Skin epidermis (tissue), 12 donors: ENCODE measurements around the gene NEDD1.

Experiments used
- H3K27ac ChIP-seq, 21 experiments: fragments of 200-600 bp; sonication (generic) in 11 of 21; one replicate each; pipeline ENCODE4 v1.5.0; 2020; ENCODE audit warnings: mild to moderate bottlenecking in 3 of 21, inconsistent platforms in 2 of 21, moderate library complexity in 2 of 21
- H3K4me3 ChIP-seq, 7 experiments: fragments of 200-600 bp; sonication (generic) in 2 of 7; one replicate each; pipeline ENCODE4 v1.5.0; 2020; ENCODE audit warnings: inconsistent platforms in 2 of 7, mild to moderate bottlenecking in 2 of 7, moderate library complexity in 1 of 7

Gene NEDD1, protein sequence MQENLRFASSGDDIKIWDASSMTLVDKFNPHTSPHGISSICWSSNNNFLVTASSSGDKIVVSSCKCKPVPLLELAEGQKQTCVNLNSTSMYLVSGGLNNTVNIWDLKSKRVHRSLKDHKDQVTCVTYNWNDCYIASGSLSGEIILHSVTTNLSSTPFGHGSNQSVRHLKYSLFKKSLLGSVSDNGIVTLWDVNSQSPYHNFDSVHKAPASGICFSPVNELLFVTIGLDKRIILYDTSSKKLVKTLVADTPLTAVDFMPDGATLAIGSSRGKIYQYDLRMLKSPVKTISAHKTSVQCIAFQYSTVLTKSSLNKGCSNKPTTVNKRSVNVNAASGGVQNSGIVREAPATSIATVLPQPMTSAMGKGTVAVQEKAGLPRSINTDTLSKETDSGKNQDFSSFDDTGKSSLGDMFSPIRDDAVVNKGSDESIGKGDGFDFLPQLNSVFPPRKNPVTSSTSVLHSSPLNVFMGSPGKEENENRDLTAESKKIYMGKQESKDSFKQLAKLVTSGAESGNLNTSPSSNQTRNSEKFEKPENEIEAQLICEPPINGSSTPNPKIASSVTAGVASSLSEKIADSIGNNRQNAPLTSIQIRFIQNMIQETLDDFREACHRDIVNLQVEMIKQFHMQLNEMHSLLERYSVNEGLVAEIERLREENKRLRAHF

GRCh38 chr12:96906849-96907670 is at the start of gene NEDD1:
Gene NEDD1, plus strand, starts transcription at chr12:96907257. Its CDS starts 2,503 bp downstream, at chr12:96909760.
- Histone ChIP-seq H3K27ac (peak within 1 kb of the TSS; percentile 69 to 96 (median 91)), H3K4me3 (peak within 1 kb of the TSS; percentile 52 to 98 (median 81))

- H3K27ac ChIP-seq = no peak overlapping the region
- no peak overlapping the region for H3K4me3 ChIP-seq
These were observed 48.9 kb upstream of the NEDD1 start for GRCh38 chr12:96858162-96858561.

- no peak overlapping the region for H3K27ac ChIP-seq
- H3K4me3 ChIP-seq = no peak overlapping the region
These were observed 45.4 kb upstream of the NEDD1 start for GRCh38 chr12:96861656-96862055.

DNA sequence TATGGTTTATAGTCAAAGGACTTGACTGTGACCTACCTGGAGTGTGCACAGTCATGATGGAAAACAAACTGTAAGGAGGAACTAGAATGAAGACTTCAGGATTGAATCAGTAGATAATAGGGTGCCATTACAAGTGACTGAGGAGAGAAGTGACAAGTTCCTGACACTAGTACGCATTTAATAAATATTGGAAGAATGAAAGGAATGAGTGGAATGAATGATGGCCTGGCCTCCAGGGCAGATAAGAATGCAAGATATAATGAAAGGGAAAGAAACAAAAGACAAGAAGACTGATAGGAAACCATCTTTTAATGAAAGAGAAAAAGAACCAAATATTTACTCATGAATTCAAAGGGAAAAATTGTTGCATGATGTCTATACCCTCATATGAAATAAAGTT is 44.7 kb upstream of the NEDD1 start:
- no peak overlapping the region for H3K4me3 ChIP-seq

GRCh38 chr12:96864335-96864734 is 42.7 kb upstream of the NEDD1 start:
- no peak overlapping the region for H3K27ac ChIP-seq
- H3K4me3 ChIP-seq = no peak overlapping the region

More for the DNA sequence above, 44.7 kb upstream of the NEDD1 start:
- no peak overlapping the region for H3K27ac ChIP-seq

GRCh38 chr12:96866801-96867590 is 40.1 kb upstream of the NEDD1 start:
- no peak overlapping the region for H3K27ac ChIP-seq
- no peak overlapping the region for H3K4me3 ChIP-seq

DNA sequence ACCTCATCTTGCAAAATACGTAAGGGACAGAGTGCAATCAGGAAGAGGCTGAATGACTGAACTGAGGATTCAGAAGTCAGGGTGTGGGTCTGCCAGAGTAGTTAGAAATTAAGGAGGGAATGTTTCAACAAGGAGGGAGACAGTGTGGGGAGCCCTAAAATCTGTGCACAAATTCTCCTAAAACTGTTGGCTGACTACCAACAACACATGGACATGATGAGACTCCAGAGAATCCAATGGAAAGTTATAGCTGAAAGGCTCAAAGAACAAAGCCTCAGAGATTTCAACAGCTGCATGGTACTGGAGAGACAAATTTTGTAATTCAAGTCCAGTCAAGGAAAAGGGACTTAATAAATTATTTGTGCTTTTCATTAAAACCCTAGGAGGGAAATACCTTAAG is 36.1 kb upstream of the NEDD1 start:
- H3K27ac ChIP-seq = no peak overlapping the region
- no peak overlapping the region for H3K4me3 ChIP-seq

DNA sequence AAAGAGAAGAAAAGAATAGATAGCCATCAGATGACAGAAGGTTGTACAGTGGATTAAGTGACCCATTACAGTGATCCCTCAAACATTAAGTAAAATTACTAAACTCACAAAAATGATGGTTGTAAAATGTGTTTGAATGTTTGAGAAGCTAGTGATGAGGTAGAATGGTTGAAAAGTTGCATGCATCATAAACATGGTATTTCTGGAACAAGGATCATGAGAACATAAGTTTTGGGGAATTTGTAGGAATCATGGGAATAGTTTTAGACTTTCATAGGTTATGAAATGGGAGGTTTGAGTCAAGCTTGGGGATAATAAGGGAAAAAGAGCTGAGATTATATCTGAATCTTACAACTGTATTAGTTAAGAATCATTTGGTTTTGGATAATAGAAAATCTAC is 34.1 kb upstream of the NEDD1 start:
- Histone ChIP-seq H3K27ac (no peak overlapping the region), H3K4me3 (no peak overlapping the region)

DNA sequence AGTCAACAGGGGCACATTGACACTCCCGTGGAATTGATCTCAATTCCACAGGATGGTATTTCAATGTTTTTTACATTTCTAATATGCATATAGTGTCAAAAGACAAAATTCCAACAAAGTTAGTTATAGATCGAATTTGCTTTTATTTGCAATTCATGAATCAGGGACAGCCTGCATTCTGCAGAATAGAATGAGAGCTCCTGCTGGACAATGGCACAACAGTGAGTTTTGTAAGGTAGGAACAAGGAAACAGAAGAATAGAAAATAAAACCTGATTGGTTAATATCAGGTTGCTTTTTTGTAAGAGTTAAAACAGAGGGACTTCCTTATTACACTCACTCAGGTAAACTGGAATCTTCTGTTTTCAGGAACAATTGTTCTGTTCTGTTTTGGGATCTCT is 32.8 kb upstream of the NEDD1 start:
- Histone ChIP-seq H3K4me3 (no peak overlapping the region), H3K27ac (no peak overlapping the region)

DNA sequence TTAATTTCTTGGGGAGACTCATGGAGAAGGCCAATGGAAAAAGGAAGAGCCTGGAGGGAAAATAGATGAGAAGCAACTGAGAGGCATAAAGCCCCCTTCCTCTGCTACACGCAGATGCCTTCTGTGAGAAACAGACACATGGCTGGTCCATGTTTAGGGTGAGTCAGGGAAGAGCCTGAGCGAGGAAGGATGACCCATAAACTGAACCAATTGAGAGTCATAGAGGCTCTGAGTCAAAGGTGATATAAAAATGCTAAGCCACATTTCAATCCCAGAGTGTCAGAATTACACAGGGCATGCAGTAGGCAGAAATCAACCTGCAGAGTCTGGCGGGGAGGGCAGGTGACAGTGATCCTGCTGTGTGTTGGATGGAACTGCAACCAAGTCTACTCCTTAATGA is 30.1 kb upstream of the NEDD1 start:
- no peak overlapping the region for H3K27ac ChIP-seq

GRCh38 chr12:96878704-96879103 is 28.4 kb upstream of the NEDD1 start:
- no peak overlapping the region for H3K4me3 ChIP-seq
- no peak overlapping the region for H3K27ac ChIP-seq

More for the DNA sequence above, 30.1 kb upstream of the NEDD1 start:
- H3K4me3 ChIP-seq = no peak overlapping the region

DNA sequence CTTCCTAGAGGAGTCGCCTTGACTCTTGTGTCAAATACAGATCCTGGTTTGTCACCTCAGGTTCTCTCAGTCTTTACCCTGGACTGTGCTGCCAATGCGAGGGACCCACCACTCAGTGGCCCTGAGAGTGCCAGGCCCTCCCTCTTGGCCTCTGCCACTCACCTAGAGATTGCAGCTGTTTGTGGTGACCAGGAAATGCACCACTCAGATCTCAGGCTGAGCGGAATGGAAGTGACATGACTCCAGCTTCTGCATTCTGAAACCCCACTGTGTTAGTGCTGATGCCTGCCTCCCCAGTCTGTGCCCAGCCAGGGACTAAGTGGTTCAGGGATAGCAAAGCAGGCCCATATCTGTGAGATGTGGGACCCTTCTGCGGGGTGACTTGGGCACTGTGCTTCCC is 27.8 kb upstream of the NEDD1 start:
- Histone ChIP-seq H3K27ac (no peak overlapping the region), H3K4me3 (no peak overlapping the region)

DNA sequence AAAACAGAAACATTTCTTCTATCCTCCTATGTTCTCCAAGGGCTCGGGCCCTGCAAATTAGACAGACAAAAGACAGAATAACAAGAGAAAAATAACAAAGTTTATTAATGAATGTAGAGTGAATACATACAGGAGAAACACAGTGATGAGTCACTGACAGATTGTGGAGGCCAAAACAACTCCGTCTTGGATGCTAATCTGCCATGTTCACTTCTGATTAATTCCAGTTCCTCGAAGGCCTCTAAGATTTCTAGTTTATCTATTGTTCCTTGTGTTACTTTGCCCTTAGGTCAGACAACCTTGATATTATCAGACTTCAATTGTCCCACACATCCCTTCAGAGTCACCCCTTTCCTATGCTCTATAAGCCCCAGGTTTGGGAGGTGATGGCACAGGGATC is 26.8 kb upstream of the NEDD1 start:
- no peak overlapping the region for H3K27ac ChIP-seq
- H3K4me3 ChIP-seq = no peak overlapping the region

- Histone ChIP-seq H3K4me3 (no peak overlapping the region), H3K27ac (no peak overlapping the region)
These were observed 25.4 kb upstream of the NEDD1 start for GRCh38 chr12:96881608-96882007.

DNA sequence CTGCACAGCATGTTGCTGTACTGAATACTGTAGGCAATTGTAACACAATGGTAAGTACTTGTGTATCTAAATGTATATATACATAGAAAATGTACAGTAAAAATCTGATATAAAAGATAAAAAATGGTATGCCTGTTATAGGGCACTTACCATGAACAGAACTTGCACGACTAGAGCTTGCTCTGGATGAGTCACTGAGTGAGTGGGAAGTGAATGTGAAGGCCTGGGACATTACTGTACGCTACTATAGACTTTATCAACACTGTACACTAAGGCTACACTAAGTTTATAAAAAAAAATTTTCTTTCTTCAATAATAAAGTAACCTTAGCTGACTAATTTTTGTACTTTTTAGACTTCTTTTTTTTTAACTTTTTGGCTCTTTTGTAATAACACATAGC is 24.2 kb upstream of the NEDD1 start:
- Histone ChIP-seq H3K27ac (no peak overlapping the region), H3K4me3 (no peak overlapping the region)

DNA sequence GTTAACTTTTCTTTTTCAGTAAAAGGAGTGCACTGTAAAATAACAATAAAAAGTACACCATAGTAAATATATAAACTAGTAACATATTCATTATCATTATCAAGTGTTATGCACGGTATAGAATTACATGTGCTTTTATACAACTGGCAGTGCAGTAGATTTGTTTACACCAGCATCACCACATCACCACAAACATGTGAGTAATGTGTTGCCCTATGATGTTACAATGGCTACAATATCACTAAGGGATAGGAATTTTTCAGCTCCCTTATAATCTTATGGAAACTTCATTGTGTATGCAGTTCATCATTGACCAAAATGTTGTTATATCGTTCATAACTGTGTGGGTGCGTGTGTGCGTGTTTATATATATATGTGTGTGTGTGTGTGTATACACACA is 23.5 kb upstream of the NEDD1 start:
- no peak overlapping the region for H3K4me3 ChIP-seq
- H3K27ac ChIP-seq = no peak overlapping the region

- Histone ChIP-seq H3K27ac (no peak overlapping the region), H3K4me3 (no peak overlapping the region)
These were observed 19.9 kb upstream of the NEDD1 start for GRCh38 chr12:96886998-96887677.

- Histone ChIP-seq H3K27ac (no peak overlapping the region), H3K4me3 (no peak overlapping the region)
These were observed 17.7 kb upstream of the NEDD1 start for GRCh38 chr12:96889273-96889933.

GRCh38 chr12:96890331-96890730 is 16.7 kb upstream of the NEDD1 start:
- Histone ChIP-seq H3K4me3 (no peak overlapping the region), H3K27ac (peak overlapping the region in 2 of 21 experiments; percentile 5 to 10)
